HG02852 (cell line): ENCODE data around the gene CAPSL.
"Not testable (repeated sequence)": the region's sequence is repeated elsewhere in the genome, so short reads cannot be mapped to it uniquely, and the experiment has no call there.

ENCODE experiments used
- ATAC-seq: cut with Tn5 transposase; IDR thresholded peaks from one replicate; pipeline ENCODE4 v1.9.1; 2021; ENCODE audit warnings: mild to moderate bottlenecking, moderate library complexity; ENCODE audit not compliant: unreplicated experiment

Gene CAPSL

DNA sequence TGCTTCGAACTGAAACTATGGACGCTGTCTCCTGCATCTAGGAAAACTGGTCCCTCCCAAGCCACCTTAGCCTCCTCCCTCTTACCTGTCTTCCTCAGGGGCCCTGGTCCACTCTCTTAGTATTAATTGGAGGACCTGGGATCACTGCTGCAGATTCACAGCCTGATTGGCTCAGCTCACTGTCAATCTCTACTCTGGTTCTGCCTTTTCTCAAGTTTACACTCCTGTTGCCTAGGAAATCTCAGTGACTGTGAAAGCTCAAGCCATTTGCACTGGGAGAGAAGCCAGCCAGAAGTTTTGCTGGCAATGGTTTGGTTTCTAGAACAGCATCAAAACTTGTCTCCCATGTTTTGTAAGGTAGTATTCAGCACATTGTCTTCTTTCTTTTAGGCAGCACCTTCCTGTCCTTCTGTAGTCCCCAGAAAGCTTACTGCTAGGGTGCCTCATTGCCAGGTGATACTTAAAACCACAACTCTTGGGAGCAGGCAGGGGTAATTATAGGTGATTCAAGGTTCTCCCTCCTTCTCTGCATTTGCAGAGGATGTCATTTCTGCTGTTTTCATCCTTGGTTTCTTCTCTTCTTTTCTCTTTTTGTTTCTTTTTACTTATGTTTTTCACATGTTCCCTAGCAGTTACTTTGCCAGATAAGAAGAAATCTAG, at the start of gene CAPSL:
Gene CAPSL, minus strand, starts transcription at position 55 of the 660 bp plus-strand sequence. CDS start 17,502 bp downstream, outside the sequence.
- ATAC-seq = no peak

DNA sequence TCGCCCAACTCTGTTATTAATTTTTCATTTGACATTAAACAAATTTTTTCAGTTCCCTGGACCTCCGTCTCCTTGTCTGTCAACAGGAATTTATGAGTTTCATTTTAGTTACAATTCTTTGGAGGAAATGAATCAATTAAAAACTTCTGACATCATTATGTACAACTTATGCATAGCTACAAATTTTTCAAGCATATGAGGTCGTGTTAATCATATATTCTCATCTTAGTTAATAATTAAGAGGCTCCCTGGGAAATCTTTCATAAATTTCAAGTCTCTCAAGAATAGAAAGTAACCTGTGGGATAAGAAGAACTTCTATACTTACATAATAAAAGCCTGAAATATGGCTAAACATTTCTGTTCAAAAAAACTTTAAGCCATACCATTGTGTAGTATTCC, 49.4 kb upstream of the CAPSL start:
- ATAC-seq = no peak

DNA sequence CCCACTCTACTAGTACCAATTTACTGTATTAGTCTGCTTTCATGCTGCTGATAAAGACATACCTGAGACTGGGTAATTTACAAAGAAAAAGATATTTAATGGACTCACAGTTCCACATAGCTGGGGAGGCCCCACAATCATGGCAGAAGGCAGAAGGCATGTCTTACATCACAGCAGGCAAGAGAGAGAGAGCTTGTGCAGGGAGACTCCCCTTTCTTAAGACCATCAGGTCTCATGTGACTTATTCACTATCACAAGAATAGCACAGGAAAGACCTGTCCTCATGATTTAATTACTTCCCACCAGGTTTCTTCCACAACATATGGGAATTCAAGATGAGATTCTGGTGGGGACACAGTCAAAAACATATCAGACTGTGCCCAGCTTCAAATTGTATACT, 41.3 kb upstream of the CAPSL start:
- no peak for ATAC-seq

DNA sequence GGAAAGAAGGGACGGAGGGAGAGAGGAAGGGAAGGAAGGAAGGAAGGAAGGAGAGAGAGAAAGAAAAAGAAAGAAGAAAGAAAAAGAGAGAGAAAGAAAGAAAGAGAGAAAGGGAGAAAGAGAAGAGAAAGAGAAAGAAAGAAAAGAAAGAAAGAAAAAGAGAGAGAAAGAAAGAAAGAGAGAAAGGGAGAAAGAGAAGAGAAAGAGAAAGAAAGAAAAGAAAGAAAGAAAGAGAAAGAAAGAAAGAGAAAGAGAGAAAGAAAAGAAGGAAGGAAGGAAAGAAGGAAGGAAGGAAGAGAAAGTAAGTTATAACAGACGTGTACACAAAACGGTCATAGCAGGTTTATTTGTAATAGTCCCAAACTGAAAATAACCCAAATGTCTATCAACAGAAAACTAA, 38.4 kb upstream of the CAPSL start:
- not testable (repeated sequence) for ATAC-seq

DNA sequence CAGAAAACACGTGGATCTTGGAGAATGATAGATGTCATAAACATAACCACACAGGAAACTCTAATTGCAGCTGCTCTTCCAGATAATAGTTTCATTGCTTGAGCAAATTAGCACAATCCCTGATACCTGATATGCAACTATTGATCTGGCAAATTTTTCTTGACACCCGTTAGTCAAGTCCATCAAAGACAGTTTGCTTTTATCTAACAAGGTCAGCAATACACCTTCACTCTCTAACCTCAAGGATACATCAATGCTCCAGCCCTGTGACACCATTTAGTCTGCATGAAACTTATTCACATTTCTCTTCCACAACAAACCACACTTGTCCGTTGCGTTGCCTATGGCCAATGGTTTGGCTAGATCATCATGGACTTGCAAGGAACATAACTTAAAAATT, 36.1 kb upstream of the CAPSL start:
- ATAC-seq = no peak

DNA sequence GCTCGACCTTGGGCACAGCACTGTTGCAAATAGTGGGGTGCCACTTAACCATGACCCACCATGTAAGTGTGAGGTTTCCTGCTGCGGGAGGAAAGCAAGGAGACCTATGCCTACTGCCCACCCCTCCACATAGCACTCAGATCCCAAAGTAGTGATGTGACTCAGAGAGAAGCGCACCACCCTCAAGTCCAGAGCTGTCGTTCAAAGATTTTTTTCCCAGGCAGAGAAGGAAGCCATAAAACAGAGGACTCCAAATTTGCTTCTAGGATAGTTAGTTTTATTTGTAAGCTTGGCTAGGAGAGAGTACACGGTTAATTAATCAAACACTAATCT, 33.4 kb upstream of the CAPSL start:
- ATAC-seq = no peak

DNA sequence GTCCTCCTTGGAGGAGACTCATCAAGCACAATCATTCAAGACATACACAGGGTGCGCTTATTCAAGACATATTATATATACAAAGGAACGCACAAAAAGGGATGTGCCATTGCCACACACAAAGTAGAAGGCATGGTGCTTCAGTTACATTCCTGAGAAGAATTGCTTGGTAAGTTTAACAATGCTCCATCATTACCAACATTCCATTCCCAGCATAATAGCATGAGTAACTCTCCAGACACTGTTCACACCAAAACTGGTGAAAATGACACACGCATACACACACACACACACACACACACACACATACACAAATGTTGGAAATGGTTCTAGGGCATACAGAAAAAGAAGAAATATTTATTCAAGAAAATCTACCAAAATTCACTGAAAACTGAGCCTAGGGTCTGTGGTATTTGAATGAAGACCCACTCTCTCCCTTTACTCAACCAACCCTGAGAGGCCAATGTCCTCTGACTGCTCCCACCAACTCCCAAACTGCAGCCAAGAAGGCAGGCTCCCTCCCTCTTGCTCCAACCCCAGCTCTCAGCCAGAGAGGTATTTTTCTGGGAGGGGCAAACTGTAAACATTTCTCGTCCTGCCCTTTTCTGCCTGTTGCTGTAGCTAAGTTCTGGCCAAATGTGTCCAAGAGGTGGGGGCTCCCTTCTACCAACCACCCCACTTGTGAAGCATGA, 32.9 kb upstream of the CAPSL start:
- no peak for ATAC-seq

DNA sequence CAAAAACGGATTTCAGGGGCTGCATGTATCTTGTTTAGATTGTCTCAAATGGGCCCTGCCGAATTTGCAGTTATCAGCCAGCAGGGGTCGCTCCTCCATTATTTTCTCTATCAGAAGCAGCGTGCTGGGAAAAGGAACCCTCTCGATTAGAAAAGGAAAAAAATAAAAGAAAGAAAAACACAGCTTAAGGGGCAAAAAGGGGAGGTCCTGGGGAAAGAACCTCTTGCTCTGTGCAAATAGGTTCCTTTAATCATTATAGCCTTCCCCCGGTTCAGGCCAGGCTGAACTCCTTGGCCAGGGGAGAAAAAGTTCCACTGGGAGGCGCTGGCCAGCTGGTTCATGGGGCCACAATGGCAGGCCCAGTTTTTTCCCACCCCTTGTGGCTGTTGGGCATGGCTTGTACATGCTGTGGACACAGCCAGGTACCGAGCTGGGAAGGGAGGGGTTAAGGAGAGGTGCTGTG, 25.0 kb upstream of the CAPSL start:
- no peak for ATAC-seq

DNA sequence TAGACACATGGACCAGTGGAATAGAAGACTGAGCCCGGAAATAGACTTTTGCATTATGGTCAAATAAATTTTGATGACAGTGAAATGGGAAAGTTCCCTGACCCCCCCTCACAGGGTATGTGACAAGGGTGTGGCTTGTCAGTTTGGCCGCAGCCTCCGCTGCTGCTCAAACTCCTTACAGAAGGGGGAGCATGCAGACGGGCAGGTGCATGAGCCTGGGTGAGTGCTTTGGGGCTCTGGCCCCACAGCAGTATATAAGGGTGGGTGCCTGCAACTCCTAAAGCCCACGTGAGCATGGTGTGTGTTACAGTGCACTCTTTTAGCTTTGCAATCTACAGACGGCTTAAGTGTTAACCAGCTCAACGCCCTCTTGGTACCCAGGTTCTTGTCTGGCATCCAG, 21.9 kb upstream of the CAPSL start:
- ATAC-seq = no peak

DNA sequence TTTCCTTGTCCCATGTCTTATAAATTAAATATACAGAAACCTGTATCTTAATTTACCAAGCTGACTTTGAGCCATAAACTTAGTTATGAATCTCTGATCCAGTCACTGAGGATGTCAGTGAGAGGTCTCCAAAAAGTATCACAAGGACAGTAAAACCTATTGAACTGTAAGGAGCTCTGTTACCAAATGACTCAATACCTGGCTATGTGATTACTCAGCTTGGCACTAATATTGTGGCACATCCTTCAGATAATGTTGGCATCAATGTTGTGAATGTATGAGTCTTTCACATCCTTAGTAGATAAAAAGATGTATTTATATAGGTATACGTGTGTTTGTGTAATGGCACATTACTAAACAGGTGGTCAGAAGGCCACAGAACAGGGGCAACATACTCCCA, 18.0 kb upstream of the CAPSL start:
- ATAC-seq = no peak

DNA sequence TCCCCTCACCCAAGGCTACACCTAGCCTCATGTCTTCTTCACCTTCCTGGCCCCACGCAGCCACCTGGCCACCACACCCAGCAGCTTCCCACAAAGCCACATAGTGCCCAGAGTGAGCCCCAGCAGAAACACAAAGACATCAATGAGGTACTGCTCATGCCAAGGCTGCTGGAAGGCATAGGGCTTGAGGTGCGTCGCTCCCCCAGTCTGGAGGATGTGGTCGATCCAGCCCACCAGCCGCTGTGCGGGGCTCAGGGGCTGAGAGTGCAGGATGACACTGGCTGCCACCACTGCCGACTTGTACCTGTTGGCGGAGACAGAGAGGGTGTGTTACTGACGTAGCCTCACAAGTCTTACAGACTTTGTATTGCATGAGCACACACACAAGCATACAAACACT, 15.8 kb upstream of the CAPSL start:
- ATAC-seq = no peak

DNA sequence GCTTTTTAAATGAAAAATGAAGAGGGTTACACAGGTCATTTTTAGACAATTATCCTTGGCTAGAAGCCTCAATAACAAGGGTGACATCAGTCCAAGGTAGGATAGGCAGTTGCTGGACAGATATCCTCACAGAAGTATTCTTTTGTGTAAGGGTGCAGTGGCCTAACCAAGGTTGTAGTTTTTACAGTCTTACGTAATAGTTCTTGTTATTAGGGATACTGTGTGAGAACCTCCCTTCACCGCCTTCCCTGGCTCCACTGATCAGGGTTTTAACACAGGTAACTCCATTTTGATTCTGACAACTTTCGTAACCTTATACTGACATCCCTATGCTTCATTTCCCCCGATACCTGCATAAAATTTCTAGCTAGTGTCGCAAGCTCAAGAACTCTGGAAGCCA, 8.7 kb upstream of the CAPSL start:
- ATAC-seq = no peak

DNA sequence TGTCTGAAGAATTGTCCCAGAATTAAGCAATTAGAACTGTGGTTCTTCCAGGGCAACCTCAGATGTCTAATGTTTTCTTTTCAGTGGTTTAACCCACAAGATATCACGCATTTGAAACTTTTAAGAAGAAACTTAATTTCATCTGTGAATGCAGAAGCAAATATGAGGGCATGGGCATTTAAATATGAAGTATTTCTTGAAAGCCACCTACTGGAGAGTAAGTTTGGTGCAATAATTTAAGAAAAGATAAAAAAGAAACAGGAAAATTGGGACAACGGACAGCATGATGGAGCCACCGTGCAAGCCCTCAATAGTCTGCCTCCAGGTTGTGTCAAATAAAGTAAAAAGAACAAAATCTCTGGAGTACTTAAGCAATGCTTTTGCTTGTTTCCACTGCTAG, 1.2 kb upstream of the CAPSL start:
- no peak for ATAC-seq

DNA sequence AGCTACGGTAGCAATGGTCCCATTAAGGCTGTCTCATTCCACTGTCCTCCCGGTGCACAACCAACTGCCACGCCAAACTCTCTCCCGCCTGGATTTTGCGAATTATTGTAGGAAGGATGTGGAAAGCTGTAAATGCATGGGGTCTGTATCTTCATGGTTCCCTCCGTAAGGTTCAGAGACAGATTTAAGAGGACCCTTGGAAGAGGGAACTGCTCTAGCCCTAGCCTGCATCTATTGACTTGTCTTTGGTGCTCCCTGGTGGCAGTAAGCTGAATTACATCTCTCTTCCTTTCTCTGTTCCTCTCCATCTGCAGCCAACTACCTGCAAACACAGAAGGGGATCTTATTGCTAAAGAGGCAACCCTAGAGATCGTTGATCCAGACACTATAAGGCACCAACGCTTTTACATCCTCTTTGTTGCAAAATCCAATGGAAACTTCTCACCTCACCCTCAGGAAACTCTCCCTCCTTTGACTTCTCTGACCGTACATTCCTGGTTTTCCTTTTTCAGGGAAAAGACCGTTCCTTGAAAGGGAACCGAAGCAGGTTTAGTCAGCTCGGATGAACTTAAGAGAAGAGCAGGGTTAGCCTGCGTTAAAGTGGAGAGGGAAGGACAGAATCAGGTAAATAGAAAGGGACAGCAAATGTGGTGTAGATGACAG, 11.9 kb downstream of the CAPSL start:
- ATAC-seq = peak; percentile 68

DNA sequence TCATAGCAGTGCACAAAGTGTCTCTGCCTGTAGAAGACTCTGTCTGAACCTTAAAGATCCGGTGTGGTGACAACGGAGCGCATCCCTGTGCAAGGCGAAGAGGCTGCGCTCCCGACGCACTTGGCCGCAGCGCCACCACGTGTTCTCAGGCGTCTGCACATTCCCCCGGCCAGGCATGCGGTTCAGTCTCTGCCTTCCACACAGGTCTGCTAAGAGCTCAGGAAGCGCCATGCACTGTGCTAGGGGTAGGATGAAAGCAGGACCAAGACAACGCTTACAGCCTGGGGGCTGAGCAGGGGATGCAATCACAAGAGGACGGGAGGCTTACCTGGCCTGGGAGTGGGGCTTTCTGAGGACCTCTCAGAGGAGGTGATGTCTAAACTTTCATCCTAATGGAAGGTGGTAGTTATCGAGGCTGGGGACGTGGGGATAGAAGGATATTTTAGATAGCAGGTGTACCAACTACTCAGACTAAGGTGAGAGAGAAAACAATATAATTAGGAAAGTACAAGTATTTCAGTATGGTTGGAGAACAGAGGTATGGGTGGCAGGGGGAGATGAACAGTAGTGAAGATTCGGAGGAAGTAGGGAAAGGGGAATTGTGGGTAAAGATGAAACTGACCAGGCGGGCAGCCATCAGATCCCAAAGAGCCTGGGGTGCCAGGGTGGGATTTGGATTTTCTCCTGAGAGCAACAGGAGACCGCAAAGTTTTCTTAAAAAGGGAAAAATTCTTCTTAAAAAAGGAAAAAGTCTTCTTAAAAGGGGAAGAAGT, 13.3 kb downstream of the CAPSL start:
- peak; percentile 78 for ATAC-seq

DNA sequence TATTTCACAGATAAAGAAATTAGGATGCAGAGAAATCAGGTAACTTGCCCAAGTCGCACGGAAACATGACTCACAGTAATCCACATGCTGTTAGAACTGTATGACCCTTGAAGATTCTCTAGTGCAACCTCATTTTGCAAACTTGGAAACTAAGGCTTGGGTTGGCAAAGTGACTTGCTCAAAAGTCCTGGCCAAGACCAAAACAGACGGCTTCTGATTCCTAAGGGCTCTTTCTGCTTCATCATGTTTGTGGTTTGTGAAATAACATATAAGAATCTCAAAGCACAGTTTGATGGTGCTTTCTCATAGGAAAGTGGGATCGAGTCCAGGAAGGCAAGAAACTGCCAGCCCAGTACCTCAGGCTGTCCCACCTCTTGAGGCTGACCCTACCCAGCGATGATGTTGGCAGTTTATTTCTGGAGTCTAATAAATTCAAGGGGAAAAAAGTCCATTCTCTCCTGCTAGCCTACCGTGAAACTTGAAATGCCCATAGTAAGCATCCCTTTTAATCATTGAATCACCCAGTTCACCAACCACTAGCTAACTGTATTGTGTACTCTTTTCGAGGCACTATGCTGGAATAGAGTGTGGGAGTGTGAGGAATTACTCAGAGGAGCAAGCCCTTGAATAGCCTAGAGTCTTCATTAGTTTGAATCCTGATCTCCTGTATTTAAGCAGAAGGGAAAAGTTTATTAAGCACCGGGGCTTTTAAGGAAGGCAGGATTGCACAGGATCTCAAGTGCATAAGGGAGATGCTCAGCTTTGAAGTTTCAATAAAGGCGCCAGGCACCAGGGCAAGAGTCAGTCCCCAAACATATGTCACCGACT, 14.1 kb downstream of the CAPSL start:
- no peak for ATAC-seq

DNA sequence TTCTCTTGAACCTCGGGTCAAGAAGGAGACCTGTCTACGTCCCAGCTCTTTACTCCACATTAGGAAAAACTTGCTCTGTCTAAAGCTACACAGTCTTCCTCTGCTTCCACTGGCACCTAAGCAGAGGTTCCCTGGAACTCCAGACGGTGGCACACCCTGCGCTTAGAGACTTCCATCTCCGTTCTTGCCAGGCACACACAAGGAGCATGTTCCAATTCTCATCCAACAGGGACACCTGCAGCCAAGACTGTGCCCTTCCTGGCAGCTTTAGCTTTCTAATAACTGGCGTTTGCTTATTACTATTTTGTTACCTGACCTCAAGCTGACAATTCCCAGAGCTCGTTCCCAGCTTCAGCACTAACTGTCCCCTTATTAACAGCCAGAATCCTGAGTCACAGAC, 16.0 kb downstream of the CAPSL start:
- ATAC-seq = no peak

DNA sequence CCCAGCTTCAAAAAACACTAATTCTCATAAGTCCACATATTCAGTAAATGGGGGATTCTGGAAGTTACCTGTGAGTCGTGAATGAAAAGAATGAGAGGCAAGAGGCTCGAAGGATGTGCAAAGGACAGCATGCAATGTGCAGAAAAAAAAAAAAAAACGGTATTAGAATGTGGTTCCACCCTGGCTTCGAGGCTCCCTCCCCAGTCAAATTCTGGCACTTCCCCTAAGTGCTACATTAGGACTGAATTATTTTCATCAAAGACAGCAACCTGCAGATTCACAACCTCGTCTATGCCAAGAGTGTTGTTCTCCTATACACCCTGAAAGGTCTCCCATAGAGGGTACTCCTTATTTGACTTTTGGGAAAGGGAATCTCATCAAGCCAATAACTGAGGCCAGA, 16.5 kb downstream of the CAPSL start:
- no peak for ATAC-seq

DNA sequence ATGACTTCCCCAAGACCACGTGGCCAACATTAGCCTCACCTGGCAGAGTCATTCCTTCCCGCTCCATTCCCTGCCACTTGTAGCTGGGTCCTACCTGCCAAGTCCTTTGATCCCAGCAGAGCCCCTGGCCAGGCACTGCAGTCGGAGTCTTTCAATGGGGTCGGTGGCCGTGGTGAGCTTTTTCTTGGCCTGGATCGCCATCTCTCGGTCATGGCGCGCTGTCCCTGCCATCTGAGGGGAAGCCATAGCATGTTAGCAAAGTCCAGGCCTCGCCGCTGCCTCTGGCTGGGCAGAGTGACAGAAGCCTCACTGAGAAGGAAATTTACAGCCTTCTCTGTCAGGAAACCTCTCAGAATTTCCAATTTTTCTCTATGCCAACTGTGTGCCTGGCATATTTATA, 17.5 kb downstream of the CAPSL start:
- ATAC-seq = no peak

DNA sequence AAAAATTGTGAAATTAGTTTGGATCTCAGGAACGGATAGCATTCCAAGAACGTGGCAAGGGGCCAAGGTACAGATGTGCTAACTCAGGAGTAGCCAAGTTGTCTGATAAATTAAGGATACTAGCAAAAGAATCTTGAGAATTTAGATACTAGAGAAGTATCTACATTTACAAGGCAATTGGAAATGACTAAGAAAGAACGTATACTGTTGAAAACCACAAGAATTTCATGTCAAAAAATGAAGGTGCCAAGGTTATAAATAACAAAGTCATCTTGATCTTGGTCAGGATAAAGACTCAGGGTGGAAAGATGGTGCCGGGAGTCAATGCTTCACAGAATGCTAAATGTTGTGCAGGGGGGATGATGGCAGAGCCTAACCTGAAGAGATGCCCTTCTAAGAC, 19.2 kb downstream of the CAPSL start:
- no peak for ATAC-seq

DNA sequence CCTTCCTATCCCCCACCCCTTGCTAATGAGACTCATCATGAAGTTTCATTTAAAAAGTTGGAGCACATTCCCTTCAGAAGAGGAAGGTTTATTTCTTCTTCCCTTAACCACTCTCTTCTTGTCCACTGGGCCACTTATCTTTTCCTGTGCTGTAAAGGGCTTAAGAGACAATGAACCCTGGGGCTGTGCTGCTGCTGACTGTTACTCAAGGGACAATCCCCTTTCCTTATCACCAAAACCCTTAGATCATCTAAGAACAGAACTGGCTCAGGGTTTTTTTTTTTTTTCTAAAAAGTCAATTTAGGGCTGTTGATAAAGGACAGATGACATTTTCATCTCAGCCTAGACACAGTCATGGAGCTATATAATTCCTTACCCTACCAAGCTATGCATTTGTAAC, 29.6 kb downstream of the CAPSL start:
- no peak for ATAC-seq
